Stomach (tissue), 9 donors: Measurements from ENCODE around the gene FZR1. TPM values are rescaled to one million over a fixed set of nuclear protein-coding genes. Genes with fewer than 3 reads are reported as not detected.

Experiments used
- DNase-seq, 2 donors: peaks; one replicate each; pipeline versions ENCODE4 v3.0.0 to v3.0.0-alpha.2; 2013 to 2019
- H3K27ac ChIP-seq, 5 donors: fragments of 200-600 bp in 4 of 5; sonication (generic) in 4 of 5; one replicate each; pipeline ENCODE4 v1.5.1; 2013 to 2019; ENCODE audit warnings: mild to moderate bottlenecking in 1 of 5, moderate library complexity in 1 of 5
- H3K27me3 ChIP-seq, 3 donors: fragments of 200-600 bp; sonication (generic); one replicate each; pipeline ENCODE4 v1.5.1; 2017 to 2019; ENCODE audit warnings: mixed run types in 1 of 3
- H3K36me3 ChIP-seq, 4 donors: fragments of 200-600 bp; sonication (generic); 1 replicate in 3 of 4; 2 replicates in 1 of 4; pipeline ENCODE4 v1.5.1; 2016 to 2019
- H3K4me1 ChIP-seq, 4 donors: fragments of 200-600 bp; sonication (generic); one replicate each; pipeline ENCODE4 v1.5.1; 2016 to 2019
- H3K4me3 ChIP-seq, 4 donors: fragments of 200-600 bp; sonication (generic) in 3 of 4; one replicate each; pipeline ENCODE4 v1.5.1; 2016 to 2019; ENCODE audit warnings: mild to moderate bottlenecking in 1 of 4
- H3K9me3 ChIP-seq, 4 donors: fragments of 200-600 bp; sonication (generic); one replicate each; pipeline ENCODE4 v1.5.1; 2016 to 2019
- EP300 ChIP-seq: sonication (generic); formaldehyde crosslinking; IDR thresholded peaks from one replicate; pipeline ENCODE4 v1.6.1; 2017; ENCODE audit warnings: antibody characterized with exemption
- POLR2A ChIP-seq, 4 donors: fragments of 450-650 bp; IDR thresholded peaks; one replicate each; pipeline ENCODE4 v1.6.1; 2016; ENCODE audit warnings: antibody characterized with exemption in 4 of 4, control low read depth in 2 of 4, mild to moderate bottlenecking in 1 of 4, moderate library complexity in 1 of 4
- POLR2AphosphoS5 ChIP-seq, 3 donors: sonication (generic); formaldehyde crosslinking; IDR thresholded peaks; one replicate each; pipeline ENCODE4 v1.6.1; 2016; ENCODE audit warnings: antibody characterized with exemption in 3 of 3
- WGBS, 5 donors: extraction: QIAGEN DNeasy Blood & Tissue Kit in 3 of 5; methylation state at CpG; one replicate each; pipeline versions ENCODE4 v1.1.5 to v1.1.7; 2013 to 2018; 5-methylcytosine and 5-hydroxymethylcytosine counted together
- intact Hi-C: fragments of 100-400 bp; cut with DNase I; formaldehyde crosslinking; loops from one replicate; pipeline ENCODE4 v1.15.1; 2023; ENCODE audit warnings: low total_unique reads
- polyA plus RNA-seq, 3 donors: library from polyadenylated mRNA; stranded (reverse); fragments of 200-250 nt; gene quantifications; one replicate each; pipeline ENCODE4 v1.2.3, GENCODE V29; 2013
- total RNA-seq, 5 donors: library from RNA; depleted of rRNA; stranded (reverse); fragments of >200 nt; gene quantifications; one replicate each; pipeline versions ENCODE4 v1.1.0 to v1.2.3, GENCODE V29; 2014 to 2016
- TF ChIP-seq, protein P1 (sequence below), 7 experiments: fragments of 450-650 bp in 4 of 7; fragments of 200-600 bp in 3 of 7; sonication (generic) in 3 of 7; IDR thresholded peaks; one replicate each; pipeline ENCODE4 v1.5.1; 2016 to 2019; ENCODE audit warnings: antibody characterized with exemption in 7 of 7, control low read depth in 2 of 7, mild to moderate bottlenecking in 1 of 7
- donor health status: healthy with polysubstance abuse.
- donor health status: Bipolar disorder and iron deficiency.
- donor health status: healthy.

FZR1 gene
- total and polyA plus RNA-seq, 8 donors = 9.4 to 113 (median 21.3) TPM

DNA sequence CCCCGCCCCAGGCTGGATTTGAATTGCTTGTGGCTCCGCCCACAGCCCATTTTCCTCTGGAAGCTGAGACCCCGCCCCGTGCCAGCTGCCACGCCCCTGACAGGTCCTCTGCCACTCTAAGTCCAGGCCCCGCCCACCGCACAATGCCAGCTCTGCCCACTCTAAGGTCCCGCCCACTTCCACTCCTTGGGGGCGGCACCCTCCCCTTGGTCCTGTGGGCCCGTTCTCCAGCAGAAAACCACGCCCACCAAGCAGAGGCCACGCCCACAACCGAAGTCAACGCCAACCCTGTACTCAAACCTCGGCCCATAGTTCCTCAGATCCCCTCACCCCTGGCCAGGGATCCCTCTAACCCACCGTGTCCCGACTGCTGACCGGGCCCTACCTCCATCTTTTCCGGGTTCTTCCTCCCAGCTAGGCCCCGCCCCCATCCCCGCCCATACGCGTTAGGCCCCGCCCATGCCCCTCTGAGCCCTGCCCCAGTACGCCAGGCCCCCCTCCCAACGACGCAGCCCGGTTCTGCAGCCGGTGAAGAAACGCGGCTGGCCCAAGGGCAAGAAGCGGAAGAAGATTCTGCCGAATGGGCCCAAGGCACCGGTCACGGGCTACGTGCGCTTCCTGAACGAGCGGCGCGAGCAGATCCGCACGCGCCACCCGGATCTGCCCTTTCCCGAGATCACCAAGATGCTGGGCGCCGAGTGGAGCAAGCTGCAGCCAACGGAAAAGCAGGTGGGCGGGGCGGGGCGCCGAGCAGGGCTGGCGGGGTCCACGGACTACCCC is 67.9 kb downstream of the FZR1 start:
- no peaks in the 10 kb centered on the region for H3K9me3 ChIP-seq
- peak overlapping the region; percentile 15 to 93 (median 87) for H3K27ac ChIP-seq
- peaks cover 0 to 24% (median 19%) of the 10 kb centered on the region in 4 donors for H3K36me3 ChIP-seq
- intact Hi-C loops = no loop called here
- WGBS, 5 donors = 56 to 63% (median 59%) methylated on average over 54 to 55 of the region's 55 CpGs
- no peaks in the 10 kb centered on the region for H3K27me3 ChIP-seq
- DNase-seq = peak; percentile 95 to 96
- H3K4me3 ChIP-seq = peak overlapping the region; percentile 89 to 97 (median 91)
- peaks cover 23 to 51% (median 40%) of the 10 kb centered on the region in 4 donors for H3K4me1 ChIP-seq
- TF ChIP-seq EP300 (no peak), POLR2A (IDR thresholded peaks at IDR 0.05) (no peak), POLR2AphosphoS5 (IDR thresholded peaks at IDR 0.05) (no peak)
- TF ChIP-seq, protein P1, sequence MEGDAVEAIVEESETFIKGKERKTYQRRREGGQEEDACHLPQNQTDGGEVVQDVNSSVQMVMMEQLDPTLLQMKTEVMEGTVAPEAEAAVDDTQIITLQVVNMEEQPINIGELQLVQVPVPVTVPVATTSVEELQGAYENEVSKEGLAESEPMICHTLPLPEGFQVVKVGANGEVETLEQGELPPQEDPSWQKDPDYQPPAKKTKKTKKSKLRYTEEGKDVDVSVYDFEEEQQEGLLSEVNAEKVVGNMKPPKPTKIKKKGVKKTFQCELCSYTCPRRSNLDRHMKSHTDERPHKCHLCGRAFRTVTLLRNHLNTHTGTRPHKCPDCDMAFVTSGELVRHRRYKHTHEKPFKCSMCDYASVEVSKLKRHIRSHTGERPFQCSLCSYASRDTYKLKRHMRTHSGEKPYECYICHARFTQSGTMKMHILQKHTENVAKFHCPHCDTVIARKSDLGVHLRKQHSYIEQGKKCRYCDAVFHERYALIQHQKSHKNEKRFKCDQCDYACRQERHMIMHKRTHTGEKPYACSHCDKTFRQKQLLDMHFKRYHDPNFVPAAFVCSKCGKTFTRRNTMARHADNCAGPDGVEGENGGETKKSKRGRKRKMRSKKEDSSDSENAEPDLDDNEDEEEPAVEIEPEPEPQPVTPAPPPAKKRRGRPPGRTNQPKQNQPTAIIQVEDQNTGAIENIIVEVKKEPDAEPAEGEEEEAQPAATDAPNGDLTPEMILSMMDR (IDR thresholded peaks at IDR 0.05) = no peak

DNA sequence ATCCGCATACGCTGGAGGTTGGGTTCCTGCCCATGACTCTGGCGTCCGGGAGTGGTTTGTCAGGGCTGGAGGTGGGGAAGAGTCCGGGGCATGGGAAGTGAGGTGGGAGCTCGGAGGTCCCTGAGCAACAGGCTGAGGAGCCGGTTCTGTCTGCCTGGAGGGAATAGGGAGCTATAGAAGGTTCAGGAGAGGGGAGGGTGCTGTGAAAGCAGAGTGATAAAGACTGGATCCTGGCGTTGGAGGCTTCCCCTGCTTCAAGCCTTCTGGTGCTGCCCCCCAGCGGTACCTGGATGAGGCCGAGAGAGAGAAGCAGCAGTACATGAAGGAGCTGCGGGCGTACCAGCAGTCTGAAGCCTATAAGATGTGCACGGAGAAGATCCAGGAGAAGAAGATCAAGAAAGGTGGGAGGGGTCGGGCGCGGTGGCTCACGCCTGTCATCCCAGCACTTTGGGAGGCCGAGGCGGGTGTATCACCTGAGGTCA is 69.2 kb downstream of the FZR1 start:
- intact Hi-C loops = no loop called here
- 85 to 90% (median 90%) methylated on average over 19 of the region's 19 CpGs for WGBS, 5 donors
- TF ChIP-seq POLR2A (IDR thresholded peaks at IDR 0.05) = no peak
- TF ChIP-seq EP300 = no peak
- TF ChIP-seq, protein P1 (IDR thresholded peaks at IDR 0.05) = no peak
- no peak for TF ChIP-seq POLR2AphosphoS5 (IDR thresholded peaks at IDR 0.05)

DNA sequence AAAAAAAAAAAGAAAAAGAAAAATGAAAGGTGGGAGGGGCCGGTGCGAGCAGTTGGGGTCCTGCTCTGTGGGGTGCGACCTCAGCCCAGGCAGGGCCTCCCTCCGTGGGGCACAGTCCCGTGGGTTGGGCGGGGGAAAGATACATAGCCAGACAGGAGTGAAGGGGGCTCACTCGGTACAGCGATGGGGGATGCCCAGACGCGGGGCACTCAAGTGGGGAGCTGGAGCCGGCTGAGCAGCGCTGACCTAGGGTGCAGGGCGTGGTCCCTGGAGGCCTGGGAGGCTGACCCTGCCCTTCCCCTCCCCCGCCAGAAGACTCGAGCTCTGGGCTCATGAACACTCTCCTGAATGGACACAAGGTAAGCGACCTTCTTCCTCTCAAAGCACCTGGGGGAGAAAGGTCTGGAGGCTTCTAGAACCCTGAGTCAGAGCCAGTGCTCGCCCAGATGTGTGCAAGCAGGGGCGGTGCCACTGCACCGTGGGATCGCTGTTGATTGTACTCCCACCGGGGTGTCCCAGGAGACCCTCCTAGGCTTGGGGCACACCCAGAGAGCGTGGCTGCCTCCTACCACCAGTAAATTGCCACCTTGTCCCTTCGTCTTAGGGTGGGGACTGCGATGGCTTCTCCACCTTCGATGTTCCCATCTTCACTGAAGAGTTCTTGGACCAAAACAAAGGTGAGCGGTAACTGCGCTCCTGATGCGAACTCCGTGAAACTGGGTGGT is 70.0 kb downstream of the FZR1 start:
- H3K9me3 ChIP-seq = no peaks in the 10 kb centered on the region
- H3K36me3 ChIP-seq = peaks cover 0 to 24% (median 19%) of the 10 kb centered on the region in 4 donors
- peak overlapping the region; percentile 26 to 45 (median 36) for H3K4me3 ChIP-seq
- H3K4me1 ChIP-seq = peaks cover 23 to 51% (median 44%) of the 10 kb centered on the region in 4 donors
- intact Hi-C loops = no loop called here
- DNase-seq = no peak
- TF ChIP-seq EP300 (no peak), POLR2AphosphoS5 (IDR thresholded peaks at IDR 0.05) (no peak)
- H3K27me3 ChIP-seq = no peaks in the 10 kb centered on the region
- H3K27ac ChIP-seq = peak overlapping the region in 3 of 5 donors; percentile 25 to 82 (median 32)
- WGBS, 5 donors = 80 to 87% (median 81%) methylated on average over 26 to 29 of the region's 29 CpGs

More for the DNA sequence above, 69.2 kb downstream of the FZR1 start:
- Histone ChIP-seq H3K27me3 (no peaks in the 10 kb centered on the region), H3K4me1 (peaks cover 23 to 51% (median 41%) of the 10 kb centered on the region in 4 donors), H3K27ac (no peak overlapping the region), H3K9me3 (no peaks in the 10 kb centered on the region), H3K36me3 (peaks cover 0 to 24% (median 19%) of the 10 kb centered on the region in 4 donors), H3K4me3 (no peak overlapping the region)
- peak; percentile 42 to 60 for DNase-seq

- WGBS, 5 donors = 28 to 75% (median 62%) methylated on average over 38 to 77 of the region's 78 CpGs
- Histone ChIP-seq H3K4me1 (peaks cover 18 to 46% (median 39%) of the 10 kb centered on the region in 4 donors), H3K9me3 (no peaks in the 10 kb centered on the region), H3K27me3 (no peaks in the 10 kb centered on the region), H3K36me3 (peaks cover 0 to 24% (median 19%) of the 10 kb centered on the region in 4 donors), H3K27ac (peak overlapping the region; percentile 12 to 82 (median 25)), H3K4me3 (peak overlapping the region; percentile 26 to 45 (median 36))
- peak; percentile 48 to 91 for DNase-seq
- intact Hi-C loops = no loop called here
- TF ChIP-seq, protein P1 (IDR thresholded peaks at IDR 0.05) = no peak
These were observed 70.8 kb downstream of the FZR1 start for GRCh38 chr19:3576696-3577443.
